ENCODE results near the gene C6orf47. TPM values are rescaled to one million over a fixed set of nuclear protein-coding genes. Genes with fewer than 3 reads are reported as not detected.

The C6orf47 gene
- total and polyA plus RNA-seq, 2 of the 13 experiments (the other 11 are each of a cell fraction or from before 2014, with no cell fraction given) = 1.7 to 18.1 TPM

DNA sequence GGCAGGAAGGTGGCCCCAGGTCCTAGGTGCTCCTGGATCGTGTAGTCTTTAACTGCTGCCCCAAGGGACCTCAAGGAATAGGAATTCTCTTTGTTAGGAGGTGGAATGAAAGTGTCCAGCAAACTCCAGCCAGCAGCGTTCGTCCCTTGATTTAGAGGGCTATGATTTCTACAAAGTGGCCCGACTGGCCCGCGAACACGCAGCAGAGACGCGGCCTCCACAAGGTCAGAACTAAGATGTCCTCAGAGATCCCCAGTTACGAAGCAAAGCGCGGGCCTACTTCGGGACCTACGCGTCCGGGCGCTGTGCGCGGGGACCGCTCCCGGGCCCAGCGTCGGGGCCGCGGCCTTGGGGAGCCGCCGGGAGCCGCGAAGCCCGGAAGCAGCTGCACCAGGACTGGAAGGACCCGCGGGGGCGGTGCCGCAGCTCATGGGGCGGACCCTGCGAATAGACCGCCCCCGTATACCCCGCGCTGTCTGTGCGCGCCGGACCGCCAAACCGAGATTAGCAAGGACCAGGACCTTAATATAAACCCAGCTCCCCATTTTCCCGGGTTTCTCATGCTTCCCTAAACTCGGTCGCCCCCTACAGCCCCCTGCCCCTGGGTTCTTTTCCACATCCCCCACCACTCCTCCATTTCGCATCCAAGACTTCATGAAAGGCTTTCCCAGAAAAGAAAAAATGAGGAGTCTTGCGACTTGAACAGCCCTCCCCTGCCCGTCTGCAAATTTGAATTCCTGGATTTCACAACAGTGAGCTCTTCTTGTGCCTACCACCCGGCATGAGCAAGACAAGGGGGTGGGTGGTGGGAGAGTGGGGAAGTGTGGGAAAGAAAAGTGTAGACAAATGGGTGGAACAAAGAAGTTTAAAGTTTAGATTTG is at the start of gene C6orf47 (continued):
- peak; percentile 70; the same call in 1 of the 2 replicates for TF ChIP-seq ZNF12 (CRISPR knock-in tag; IDR thresholded peaks at IDR 0.05)
- TF ChIP-seq ZSCAN20 (CRISPR knock-in tag; IDR thresholded peaks at IDR 0.05; ENCODE audit: borderline replicate concordance) = peak; percentile 95
- peak; percentile 94 for TF ChIP-seq ZNF333 (CRISPR knock-in tag; IDR thresholded peaks at IDR 0.05; ENCODE audit: borderline replicate concordance)
- peak; percentile 88 for TF ChIP-seq BRD4 (CRISPR knock-in tag; IDR thresholded peaks at IDR 0.05)
- peak; percentile 85 for TF ChIP-seq IKZF4 (CRISPR knock-in tag; IDR thresholded peaks at IDR 0.05; ENCODE audit: borderline replicate concordance, low read depth, not compliant biosample characterization)
- TF ChIP-seq ZC3H4 (CRISPR knock-in tag; IDR thresholded peaks at IDR 0.05; ENCODE audit: borderline replicate concordance) = peak; percentile 33; the same call in 1 of the 2 replicates
- peak; percentile 98 for TF ChIP-seq ZFY (CRISPR knock-in tag; IDR thresholded peaks at IDR 0.05)
- TF ChIP-seq ZNF543 (CRISPR knock-in tag; IDR thresholded peaks at IDR 0.05) = peak; percentile 78; the same call in 1 of the 2 replicates
- TF ChIP-seq, protein P1, sequence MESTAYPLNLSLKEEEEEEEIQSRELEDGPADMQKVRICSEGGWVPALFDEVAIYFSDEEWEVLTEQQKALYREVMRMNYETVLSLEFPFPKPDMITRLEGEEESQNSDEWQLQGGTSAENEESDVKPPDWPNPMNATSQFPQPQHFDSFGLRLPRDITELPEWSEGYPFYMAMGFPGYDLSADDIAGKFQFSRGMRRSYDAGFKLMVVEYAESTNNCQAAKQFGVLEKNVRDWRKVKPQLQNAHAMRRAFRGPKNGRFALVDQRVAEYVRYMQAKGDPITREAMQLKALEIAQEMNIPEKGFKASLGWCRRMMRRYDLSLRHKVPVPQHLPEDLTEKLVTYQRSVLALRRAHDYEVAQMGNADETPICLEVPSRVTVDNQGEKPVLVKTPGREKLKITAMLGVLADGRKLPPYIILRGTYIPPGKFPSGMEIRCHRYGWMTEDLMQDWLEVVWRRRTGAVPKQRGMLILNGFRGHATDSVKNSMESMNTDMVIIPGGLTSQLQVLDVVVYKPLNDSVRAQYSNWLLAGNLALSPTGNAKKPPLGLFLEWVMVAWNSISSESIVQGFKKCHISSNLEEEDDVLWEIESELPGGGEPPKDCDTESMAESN (CRISPR knock-in tag; conservative IDR thresholded peaks at IDR 0.05) = peak; percentile 84
- TF ChIP-seq ZNF350 (CRISPR knock-in tag; IDR thresholded peaks at IDR 0.05; ENCODE audit: borderline replicate concordance, low read depth) = peak; percentile 24
- TF ChIP-seq, protein P2, sequence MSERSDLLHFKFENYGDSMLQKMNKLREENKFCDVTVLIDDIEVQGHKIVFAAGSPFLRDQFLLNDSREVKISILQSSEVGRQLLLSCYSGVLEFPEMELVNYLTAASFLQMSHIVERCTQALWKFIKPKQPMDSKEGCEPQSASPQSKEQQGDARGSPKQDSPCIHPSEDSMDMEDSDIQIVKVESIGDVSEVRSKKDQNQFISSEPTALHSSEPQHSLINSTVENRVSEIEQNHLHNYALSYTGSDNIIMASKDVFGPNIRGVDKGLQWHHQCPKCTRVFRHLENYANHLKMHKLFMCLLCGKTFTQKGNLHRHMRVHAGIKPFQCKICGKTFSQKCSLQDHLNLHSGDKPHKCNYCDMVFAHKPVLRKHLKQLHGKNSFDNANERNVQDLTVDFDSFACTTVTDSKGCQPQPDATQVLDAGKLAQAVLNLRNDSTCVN (CRISPR knock-in tag; IDR thresholded peaks at IDR 0.05; ENCODE audit: borderline replicate concordance) = peak; percentile 61; the same call in 1 of the 2 replicates
- TF ChIP-seq ZNF777 (CRISPR knock-in tag; IDR thresholded peaks at IDR 0.05) = peak; percentile 74; the same call in 1 of the 2 replicates
- TF ChIP-seq, protein P3, sequence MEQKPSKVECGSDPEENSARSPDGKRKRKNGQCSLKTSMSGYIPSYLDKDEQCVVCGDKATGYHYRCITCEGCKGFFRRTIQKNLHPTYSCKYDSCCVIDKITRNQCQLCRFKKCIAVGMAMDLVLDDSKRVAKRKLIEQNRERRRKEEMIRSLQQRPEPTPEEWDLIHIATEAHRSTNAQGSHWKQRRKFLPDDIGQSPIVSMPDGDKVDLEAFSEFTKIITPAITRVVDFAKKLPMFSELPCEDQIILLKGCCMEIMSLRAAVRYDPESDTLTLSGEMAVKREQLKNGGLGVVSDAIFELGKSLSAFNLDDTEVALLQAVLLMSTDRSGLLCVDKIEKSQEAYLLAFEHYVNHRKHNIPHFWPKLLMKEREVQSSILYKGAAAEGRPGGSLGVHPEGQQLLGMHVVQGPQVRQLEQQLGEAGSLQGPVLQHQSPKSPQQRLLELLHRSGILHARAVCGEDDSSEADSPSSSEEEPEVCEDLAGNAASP (CRISPR knock-in tag; IDR thresholded peaks at IDR 0.05; ENCODE audit: borderline replicate concordance) = peak; percentile 52; the same call in 1 of the 2 replicates
- no peak; the same call in 1 of the 2 replicates for TF ChIP-seq ELF4 (CRISPR knock-in tag; IDR thresholded peaks at IDR 0.05; ENCODE audit: borderline replicate concordance)
- peak; percentile 77 for TF ChIP-seq ZBTB38 (CRISPR knock-in tag; IDR thresholded peaks at IDR 0.05)
- peak; percentile 73; the same call in 1 of the 2 replicates for TF ChIP-seq SIN3A (IDR thresholded peaks at IDR 0.05; ENCODE audit: borderline replicate concordance, low read depth, low read length)
- peak; percentile 87 for TF ChIP-seq KAT8 (CRISPR knock-in tag; IDR thresholded peaks at IDR 0.05)
- 0 out of 2 replicates have a peak, but pooled peaks have one; percentile 72 for TF ChIP-seq ZNF33A (CRISPR knock-in tag; IDR thresholded peaks at IDR 0.05; ENCODE audit: borderline replicate concordance)
- no peak for TF ChIP-seq ZNF225 (CRISPR knock-in tag; IDR thresholded peaks at IDR 0.05)
- 0 out of 2 replicates have a peak, but pooled peaks have one; percentile 58 for TF ChIP-seq ZNF616 (CRISPR knock-in tag; IDR thresholded peaks at IDR 0.05; ENCODE audit: low read depth)
- TF ChIP-seq AGO1 (IDR thresholded peaks at IDR 0.05; ENCODE audit: low read depth, low read length, poor library complexity, severe bottlenecking) = peak; percentile 100
- peak; percentile 36 for TF ChIP-seq MIER2 (CRISPR knock-in tag; IDR thresholded peaks at IDR 0.05)
- TF ChIP-seq ESRRA (CRISPR knock-in tag; IDR thresholded peaks at IDR 0.05; ENCODE audit: low read depth) = no peak
- peak; percentile 90; the same call in 1 of the 2 replicates for TF ChIP-seq MTF1 (CRISPR knock-in tag; IDR thresholded peaks at IDR 0.05)

All from HepG2 (cell line).